Kidney tubule cell (primary cell): ENCODE measurements around the gene LSM14B.
"Not testable (repeated sequence)": the region's sequence is repeated elsewhere in the genome, so short reads cannot be mapped to it uniquely, and the experiment has no call there.

ENCODE experiments used
- DNase-seq: peaks from one replicate; pipeline ENCODE4 v3.0.0-alpha.2; 2018; ENCODE audit warnings: low spot score

The LSM14B gene

GRCh38 chr20:62114894-62115293, 7.4 kb upstream of the LSM14B start:
- no peak for DNase-seq

- DNase-seq = not testable (repeated sequence)
These were observed 6.4 kb upstream of the LSM14B start for GRCh38 chr20:62115800-62116407.

- DNase-seq = no peak
These were observed 5.5 kb upstream of the LSM14B start for GRCh38 chr20:62116558-62117361.

- DNase-seq = no peak
These were observed 5.0 kb upstream of the LSM14B start for GRCh38 chr20:62117362-62117646.

GRCh38 chr20:62117658-62118057, 4.6 kb upstream of the LSM14B start:
- no peak for DNase-seq

GRCh38 chr20:62118113-62119043, 3.9 kb upstream of the LSM14B start:
- DNase-seq = no peak

GRCh38 chr20:62119115-62119514, 3.2 kb upstream of the LSM14B start:
- no peak for DNase-seq

- DNase-seq = no peak
These were observed 2.5 kb upstream of the LSM14B start for GRCh38 chr20:62119591-62120364.

GRCh38 chr20:62120365-62120762, 1.9 kb upstream of the LSM14B start:
- no peak for DNase-seq

- no peak for DNase-seq
These were observed 1.1 kb upstream of the LSM14B start for GRCh38 chr20:62120990-62121775.

- DNase-seq = peak; percentile 55
These were observed 577 bp downstream of the LSM14B start for GRCh38 chr20:62122654-62123449.

GRCh38 chr20:62123450-62124118, 1.3 kb downstream of the LSM14B start:
- peak; percentile 45 for DNase-seq

- DNase-seq = peak; percentile 20
These were observed 3.9 kb downstream of the LSM14B start for GRCh38 chr20:62126141-62126540.

GRCh38 chr20:62127799-62128198, 5.5 kb downstream of the LSM14B start:
- no peak for DNase-seq

GRCh38 chr20:62128502-62128901, 6.2 kb downstream of the LSM14B start:
- no peak for DNase-seq

- no peak for DNase-seq
These were observed 7.7 kb downstream of the LSM14B start for GRCh38 chr20:62129731-62130531.

- no peak for DNase-seq
These were observed 9.5 kb downstream of the LSM14B start for GRCh38 chr20:62131560-62132320.

- no peak for DNase-seq
These were observed 10.1 kb downstream of the LSM14B start for GRCh38 chr20:62132421-62132820.
